ENCODE data around the gene BAHCC1.

DNA sequence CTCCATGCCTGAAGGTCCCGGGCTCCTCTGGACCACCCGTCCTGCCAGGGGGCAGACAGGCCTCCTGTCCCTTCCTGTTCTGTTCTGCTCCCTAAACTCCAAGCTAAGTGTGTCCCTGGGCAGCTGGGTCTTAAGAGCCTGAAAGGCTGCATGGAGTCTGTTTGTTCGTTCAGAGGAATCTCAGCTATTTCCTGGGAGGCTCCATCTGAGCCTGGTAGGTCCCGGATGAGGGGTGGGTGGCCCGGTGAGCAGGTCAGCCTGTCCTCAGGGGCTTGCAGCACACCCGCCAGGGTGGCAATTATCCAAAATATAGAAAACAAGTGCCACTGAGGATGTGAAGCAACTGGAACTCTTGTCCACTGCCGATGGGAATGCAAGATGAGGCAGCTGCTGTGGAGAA, 104.8 kb downstream of the BAHCC1 start:
- TF ChIP-seq ZNF274 (IDR thresholded peaks at IDR 0.05; ENCODE audit: low read depth, low read length) (no peak), SUZ12 (IDR thresholded peaks at IDR 0.05; ENCODE audit: extremely low read depth, insufficient read depth, insufficient read length) (no peak), YY1 (IDR thresholded peaks at IDR 0.05; ENCODE audit: insufficient read depth, insufficient read length) (no peak)

All from NT2/D1 (cell line).